NK-92 (cell line): ENCODE data around the gene BMP2.

Experiments used
- DNase-seq: peaks from one replicate; lab custom pipeline; 2025; ENCODE audit not compliant: unreplicated experiment; lab: John Stamatoyannopoulos, UW

Gene BMP2

GRCh38 chr20:6767536-6768227 is at the start of gene BMP2:
Gene BMP2, plus strand, starts transcription at chr20:6767686. Its CDS starts 2,441 bp downstream, at chr20:6770127.
- no peak for DNase-seq

GRCh38 chr20:6718662-6719368 is 48.7 kb upstream of the BMP2 start:
- DNase-seq: no peak

- no peak for DNase-seq
Measured at GRCh38 chr20:6719369-6719721, 48.1 kb upstream of the BMP2 start.

GRCh38 chr20:6726761-6727160 is 40.7 kb upstream of the BMP2 start:
- no peak for DNase-seq

GRCh38 chr20:6730672-6731328 is 36.7 kb upstream of the BMP2 start:
- DNase-seq: no peak

GRCh38 chr20:6732001-6732447 is 35.5 kb upstream of the BMP2 start:
- DNase-seq: no peak

- DNase-seq: no peak
Measured at GRCh38 chr20:6732851-6733250, 34.6 kb upstream of the BMP2 start.

- no peak for DNase-seq
Measured at GRCh38 chr20:6733965-6734364, 33.5 kb upstream of the BMP2 start.

- DNase-seq: no peak
Measured at GRCh38 chr20:6735942-6736845, 31.3 kb upstream of the BMP2 start.

- no peak for DNase-seq
Measured at GRCh38 chr20:6739406-6739805, 28.1 kb upstream of the BMP2 start.

- DNase-seq: no peak
Measured at GRCh38 chr20:6740096-6740495, 27.4 kb upstream of the BMP2 start.

- no peak for DNase-seq
Measured at GRCh38 chr20:6744180-6744579, 23.3 kb upstream of the BMP2 start.

GRCh38 chr20:6744805-6745204 is 22.7 kb upstream of the BMP2 start:
- DNase-seq: no peak

- no peak for DNase-seq
Measured at GRCh38 chr20:6746901-6747609, 20.4 kb upstream of the BMP2 start.

- no peak for DNase-seq
Measured at GRCh38 chr20:6750438-6750837, 17.0 kb upstream of the BMP2 start.

GRCh38 chr20:6756693-6757595 is 10.5 kb upstream of the BMP2 start:
- no peak for DNase-seq

GRCh38 chr20:6764619-6765018 is 2.9 kb upstream of the BMP2 start:
- DNase-seq: no peak

- no peak for DNase-seq
Measured at GRCh38 chr20:6765469-6766058, 1.9 kb upstream of the BMP2 start.

GRCh38 chr20:6766433-6766832 is 1.1 kb upstream of the BMP2 start:
- no peak for DNase-seq
